GM18517 (cell line): ENCODE measurements around the gene CAPN8.
"Not testable (repeated sequence)": the region's sequence is repeated elsewhere in the genome, so short reads cannot be mapped to it uniquely, and the experiment has no call there.

ENCODE experiments used
- ATAC-seq: cut with Tn5 transposase; IDR thresholded peaks from one replicate; pipeline ENCODE4 v1.9.1; 2021; ENCODE audit warnings: mild to moderate bottlenecking, moderate library complexity; ENCODE audit not compliant: unreplicated experiment

Gene CAPN8

DNA sequence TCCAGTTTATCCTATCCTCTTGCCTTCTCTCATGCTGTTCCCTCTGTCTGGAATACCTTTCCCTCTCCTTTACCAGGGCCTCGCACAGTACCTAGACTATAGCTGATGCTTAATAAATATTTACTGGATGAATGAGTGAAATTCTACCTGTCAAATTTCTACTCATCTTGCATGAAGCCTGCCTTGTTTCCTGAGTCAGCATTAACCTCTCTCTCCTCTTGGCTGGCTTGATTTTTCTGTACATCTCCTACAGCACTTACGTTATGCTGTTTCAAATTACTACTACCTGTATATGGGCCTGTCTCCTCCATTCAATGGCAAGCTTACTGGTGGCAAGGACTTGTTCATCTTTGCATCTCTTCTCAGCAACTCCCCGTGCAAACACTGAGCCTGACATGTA, 130.8 kb downstream of the CAPN8 start:
- ATAC-seq, result no peak

DNA sequence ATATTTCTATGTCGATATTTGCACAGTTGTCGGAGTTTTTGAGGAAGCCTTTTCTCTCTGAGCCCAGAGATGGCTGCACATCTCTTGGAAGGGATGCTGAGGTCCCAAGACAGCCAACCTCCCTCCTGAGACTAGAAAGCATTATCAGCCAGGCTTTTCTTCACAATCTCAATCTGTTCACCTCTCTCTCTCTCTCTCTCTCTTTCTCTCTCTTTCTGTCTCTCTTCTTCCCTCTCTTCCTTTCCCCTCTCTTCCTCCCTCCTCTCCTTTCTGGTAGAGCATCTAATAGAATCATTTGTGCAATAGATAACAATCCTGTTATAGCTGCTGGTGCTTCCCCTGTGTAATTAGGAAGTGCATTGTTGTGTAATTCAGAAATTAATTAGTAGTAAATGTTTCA, 131.8 kb downstream of the CAPN8 start:
- no peak for ATAC-seq

DNA sequence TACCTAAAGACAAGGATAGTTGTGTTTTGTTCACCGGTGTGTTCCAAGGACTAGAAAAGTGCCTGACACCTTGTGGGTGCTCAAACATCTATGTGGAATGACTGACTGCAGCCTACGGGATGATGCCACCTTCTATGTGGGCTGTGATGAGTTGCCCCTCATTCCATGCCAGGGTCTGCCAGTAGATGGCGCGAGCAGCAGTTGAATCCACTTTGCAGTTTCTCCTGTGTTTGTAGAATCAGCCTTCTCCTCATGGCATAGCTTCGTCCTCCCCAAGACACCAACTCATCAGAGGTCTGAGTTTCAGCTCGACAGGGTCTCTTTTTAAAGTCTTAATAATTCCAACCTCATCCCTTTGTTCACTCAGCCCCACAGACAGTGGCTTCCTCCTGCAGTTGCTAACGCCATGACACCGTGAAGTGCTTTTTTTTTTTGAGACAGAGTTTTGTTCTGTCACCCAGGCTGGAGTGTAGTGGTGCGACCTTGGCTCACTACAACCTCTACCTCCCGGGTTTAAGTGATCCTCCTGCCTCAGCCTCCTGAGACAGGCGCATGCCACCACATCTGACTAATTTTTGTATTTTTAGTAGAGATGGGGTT, 133.7 kb downstream of the CAPN8 start:
- ATAC-seq, result no peak

- no peak for ATAC-seq
Measured at GRCh38 chr1:223525957-223526356, 139.5 kb downstream of the CAPN8 start.

DNA sequence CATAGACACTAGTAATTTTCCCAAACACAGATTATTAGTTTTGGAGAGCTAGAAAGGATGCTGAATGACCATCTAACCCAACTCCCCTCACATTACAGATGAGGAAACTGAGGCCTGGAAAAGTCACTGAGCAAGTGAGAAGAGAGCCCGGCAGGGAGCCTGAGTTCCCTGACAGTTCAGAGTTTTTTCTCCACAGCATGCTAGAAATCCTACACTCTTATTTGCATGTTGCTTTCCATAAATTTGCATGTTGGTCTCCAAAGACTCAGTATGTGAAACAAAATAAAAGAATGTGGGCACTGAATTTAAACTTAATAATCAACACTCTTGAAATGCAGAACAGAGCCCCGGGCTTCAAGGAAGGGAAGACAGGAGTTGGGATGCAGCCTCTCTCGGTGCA, 140.0 kb downstream of the CAPN8 start:
- ATAC-seq, result no peak

GRCh38 chr1:223524930-223525451, 140.5 kb downstream of the CAPN8 start:
- no peak for ATAC-seq

DNA sequence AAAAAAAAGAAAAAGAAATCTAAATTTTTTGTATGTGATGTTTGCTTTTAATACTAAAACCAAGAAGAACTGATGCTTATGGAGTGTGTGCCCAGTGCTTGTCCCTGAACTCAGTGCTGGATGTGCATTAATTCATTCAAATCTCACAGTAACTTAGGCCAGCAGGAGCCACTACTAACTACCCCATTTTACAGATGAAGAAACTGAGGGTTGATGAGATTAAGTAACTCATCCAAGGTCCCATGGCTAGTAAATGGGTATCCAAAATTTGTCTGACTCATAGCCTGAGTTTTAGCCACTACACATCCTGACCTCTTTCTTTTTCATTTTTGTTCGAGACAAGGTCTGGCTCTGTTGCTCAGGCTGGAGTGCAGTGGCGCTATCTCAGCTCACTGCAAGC, 144.4 kb downstream of the CAPN8 start:
- ATAC-seq, result no peak

DNA sequence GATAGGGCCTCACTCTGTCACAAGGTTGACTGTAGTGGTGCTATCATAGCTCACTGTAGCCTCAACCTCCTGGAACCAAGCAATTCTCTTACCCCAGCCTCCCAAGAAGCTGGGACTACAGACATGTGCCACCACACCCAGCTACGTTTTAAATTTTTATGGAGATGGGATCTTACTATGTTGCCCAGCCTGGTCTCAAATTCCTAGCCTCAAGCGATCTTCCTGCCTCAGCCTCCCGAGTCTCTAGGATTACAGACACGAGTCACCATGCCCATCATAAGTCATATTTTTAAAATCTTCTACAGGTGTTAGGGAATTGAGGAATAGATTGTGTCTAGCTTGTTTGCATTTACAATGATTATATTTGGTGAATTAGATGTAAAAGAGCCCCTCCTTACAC, 145.3 kb downstream of the CAPN8 start:
- ATAC-seq, result no peak

DNA sequence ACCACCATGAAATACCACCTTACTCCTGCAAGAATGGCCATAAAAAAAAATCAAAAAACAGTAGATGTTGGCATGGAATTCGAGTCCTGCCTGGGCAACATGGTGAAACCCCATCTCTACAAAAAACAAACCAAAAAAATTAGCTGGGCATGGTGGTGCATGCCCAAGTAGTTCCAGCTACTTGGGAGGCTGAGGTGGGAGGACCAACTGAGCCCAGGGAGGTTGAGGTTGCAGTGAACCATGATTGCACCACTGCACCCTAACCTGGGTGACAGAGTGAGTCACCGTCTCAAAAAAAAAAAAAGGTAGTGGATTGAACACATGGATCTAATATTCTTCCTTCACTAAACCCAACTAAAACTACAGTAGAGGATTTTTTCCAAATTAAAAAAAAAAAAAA, 146.4 kb downstream of the CAPN8 start:
- no peak for ATAC-seq

DNA sequence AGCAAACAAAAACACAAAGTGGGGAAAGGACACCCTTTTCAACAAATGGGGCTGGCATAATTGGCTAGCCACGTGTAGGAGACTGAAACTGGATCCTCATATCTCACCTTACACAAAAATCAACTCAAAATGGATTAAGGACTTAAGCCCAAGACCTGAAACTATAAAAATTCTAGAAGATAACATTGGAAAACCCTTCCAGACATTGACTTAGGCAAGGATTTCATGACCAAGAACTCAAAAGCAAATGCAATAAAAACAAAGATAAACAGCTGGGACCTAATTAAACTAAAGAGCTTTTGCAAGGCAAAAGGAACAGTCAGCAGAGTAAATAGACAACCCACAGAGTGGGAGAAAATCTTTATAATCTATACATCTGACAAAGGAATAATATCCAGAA, 146.9 kb downstream of the CAPN8 start:
- ATAC-seq, result not testable (repeated sequence)

GRCh38 chr1:223515926-223516325, 149.6 kb downstream of the CAPN8 start:
- no peak for ATAC-seq

DNA sequence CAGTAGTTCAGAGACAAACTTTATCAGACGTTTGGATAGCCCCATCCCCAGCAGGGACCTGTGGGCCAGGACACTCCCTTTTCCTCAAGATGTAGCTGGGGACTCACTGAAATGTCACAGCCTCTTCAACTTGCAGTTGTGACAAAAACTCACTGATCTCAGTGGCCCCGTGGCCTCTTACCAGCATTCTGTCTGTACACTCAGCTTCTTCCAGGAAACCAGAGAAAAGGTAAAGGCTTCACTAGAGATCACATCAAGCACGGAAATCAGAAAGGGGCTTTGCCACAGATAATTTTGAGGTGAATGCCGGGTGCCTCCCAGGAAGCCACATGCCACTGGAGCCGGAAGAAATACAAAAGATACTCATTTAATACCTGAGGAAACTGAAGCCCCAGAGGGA, 150.1 kb downstream of the CAPN8 start:
- ATAC-seq, result no peak

GRCh38 chr1:223514644-223515043, 150.9 kb downstream of the CAPN8 start:
- no peak for ATAC-seq

DNA sequence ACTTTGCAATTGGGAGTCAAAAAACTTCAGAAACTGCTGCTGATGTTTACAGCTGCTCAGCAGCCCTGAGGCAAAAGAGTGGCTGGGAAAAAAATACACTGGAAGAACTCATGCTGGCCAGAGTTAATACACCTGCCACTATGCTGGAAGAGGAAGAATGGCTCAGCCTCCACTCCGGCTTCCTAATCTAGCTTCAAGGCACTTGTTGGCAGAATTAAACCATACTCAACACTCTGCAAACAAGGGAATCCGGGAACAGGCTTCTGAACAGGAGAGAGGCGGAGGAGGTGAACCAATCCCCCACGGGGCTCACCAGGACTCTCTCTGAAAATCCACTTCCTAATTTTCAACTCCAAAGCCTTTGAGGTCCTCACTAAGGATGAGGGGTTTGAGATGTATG, 152.2 kb downstream of the CAPN8 start:
- ATAC-seq, result no peak

GRCh38 chr1:223512057-223512456, 153.4 kb downstream of the CAPN8 start:
- no peak for ATAC-seq

- no peak for ATAC-seq
Measured at GRCh38 chr1:223508796-223509195, 156.7 kb downstream of the CAPN8 start.

- ATAC-seq, result no peak
Measured at GRCh38 chr1:223504741-223505140, 160.8 kb downstream of the CAPN8 start.

DNA sequence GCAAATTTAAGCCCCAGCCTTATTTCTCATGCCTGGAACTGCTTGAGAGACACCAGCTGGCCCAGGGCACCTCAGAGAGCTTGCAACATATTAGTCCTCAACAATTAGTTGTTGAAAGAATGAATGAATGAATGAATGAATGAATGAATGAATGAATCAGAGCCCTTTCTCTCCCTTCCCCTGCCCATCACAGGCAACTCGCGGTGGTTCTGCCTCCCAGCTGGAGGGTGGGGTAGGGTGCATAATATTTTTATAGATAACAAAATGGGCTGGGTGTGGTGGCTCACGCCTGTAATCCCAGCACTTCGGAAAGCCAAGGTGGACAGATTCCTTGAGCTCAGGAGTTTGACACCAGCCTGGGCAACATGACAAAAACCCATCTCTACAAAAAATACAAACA, 162.2 kb downstream of the CAPN8 start:
- ATAC-seq, result no peak

GRCh38 chr1:223500560-223501425, 164.7 kb downstream of the CAPN8 start:
- no peak for ATAC-seq

- ATAC-seq, result no peak
Measured at GRCh38 chr1:223496883-223497282, 168.6 kb downstream of the CAPN8 start.

GRCh38 chr1:223494926-223495645, 170.4 kb downstream of the CAPN8 start:
- ATAC-seq, result no peak

DNA sequence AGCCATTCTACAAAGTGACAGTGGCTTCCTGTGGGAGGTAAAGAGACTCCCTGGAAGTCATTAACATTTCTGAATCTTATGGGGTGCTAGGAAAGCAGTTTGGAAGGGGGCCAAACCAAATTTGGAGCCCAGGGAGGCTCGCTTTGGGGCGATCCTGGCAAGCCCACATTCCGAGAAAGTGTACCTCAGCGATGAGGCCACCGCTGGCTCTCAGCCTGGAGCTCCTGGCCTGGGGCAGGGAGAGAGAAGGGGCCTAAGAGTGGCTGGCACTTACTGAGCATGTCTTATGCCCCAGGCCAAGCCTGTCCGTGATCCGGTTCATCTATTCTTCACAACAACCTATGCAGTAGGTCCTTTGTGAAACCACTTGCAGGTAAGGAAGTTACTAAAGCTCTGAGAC, 173.5 kb downstream of the CAPN8 start:
- ATAC-seq, result no peak
